Esophagus (tissue), 2 donors: ENCODE results near the gene INPP5D. TPM values are rescaled to one million over a fixed set of nuclear protein-coding genes. Genes with fewer than 3 reads are reported as not detected.

Source experiments
- H3K27ac ChIP-seq, 2 donors: one replicate each; pipeline ENCODE4 v1.5.1; 2013; ENCODE audit warnings: low read depth in 2 of 2, mild to moderate bottlenecking in 2 of 2, inconsistent platforms in 1 of 2, low read length in 1 of 2, moderate library complexity in 1 of 2
- H3K27me3 ChIP-seq, 2 donors: one replicate each; pipeline ENCODE4 v1.6.1; 2013; ENCODE audit warnings: low read length in 2 of 2, control low read depth in 1 of 2, mild to moderate bottlenecking in 1 of 2; ENCODE audit not compliant: insufficient read depth in 2 of 2, control insufficient read depth in 1 of 2
- H3K36me3 ChIP-seq, 2 donors: one replicate each; pipeline ENCODE4 v1.6.1; 2013; ENCODE audit warnings: low read length in 1 of 2; ENCODE audit not compliant: control insufficient read depth in 2 of 2, insufficient read depth in 2 of 2
- H3K4me1 ChIP-seq, 2 donors: one replicate each; pipeline ENCODE4 v1.6.1; 2013; ENCODE audit warnings: low read length in 1 of 2; ENCODE audit not compliant: control insufficient read depth in 2 of 2, insufficient read depth in 2 of 2
- H3K4me3 ChIP-seq, 2 donors: one replicate each; pipeline ENCODE4 v1.5.1; 2013; ENCODE audit warnings: low read length in 2 of 2, mild to moderate bottlenecking in 2 of 2, low read depth in 1 of 2, moderate library complexity in 1 of 2
- H3K9me3 ChIP-seq, 2 donors: one replicate each; pipeline ENCODE4 v1.6.1; 2013; ENCODE audit warnings: mild to moderate bottlenecking in 2 of 2, low read depth in 1 of 2, low read length in 1 of 2, moderate library complexity in 1 of 2; ENCODE audit not compliant: control insufficient read depth in 2 of 2, insufficient read depth in 1 of 2
- WGBS, 2 donors: extraction: QIAGEN DNeasy Blood & Tissue Kit; methylation state at CpG; one replicate each; pipeline ENCODE4 v1.1.7; 2013; 5-methylcytosine and 5-hydroxymethylcytosine counted together
- polyA plus RNA-seq, 2 donors: library from polyadenylated mRNA; stranded (reverse); fragments of 200-250 nt; gene quantifications; one replicate each; pipeline ENCODE4 v1.2.3, GENCODE V29; 2013
- donor health status: healthy with polysubstance abuse.
- donor health status: Bipolar disorder and iron deficiency.

INPP5D gene
- polyA plus RNA-seq, 2 donors: 3.4 to 5.6 TPM

GRCh38 chr2:233141901-233142300 lies 81.8 kb downstream of the INPP5D start:
- Histone ChIP-seq H3K27me3 (no peaks in the 10 kb centered on the region), H3K36me3 (peaks cover 0 to 5% of the 10 kb centered on the region in 2 donors), H3K4me1 (peaks cover 0 to 8% of the 10 kb centered on the region in 2 donors), H3K9me3 (peaks cover 0 to 13% of the 10 kb centered on the region in 2 donors), H3K27ac (no peak overlapping the region), H3K4me3 (no peak overlapping the region)
- 59 to 66% methylated on average over 4 of the region's 4 CpGs for WGBS, 2 donors

DNA sequence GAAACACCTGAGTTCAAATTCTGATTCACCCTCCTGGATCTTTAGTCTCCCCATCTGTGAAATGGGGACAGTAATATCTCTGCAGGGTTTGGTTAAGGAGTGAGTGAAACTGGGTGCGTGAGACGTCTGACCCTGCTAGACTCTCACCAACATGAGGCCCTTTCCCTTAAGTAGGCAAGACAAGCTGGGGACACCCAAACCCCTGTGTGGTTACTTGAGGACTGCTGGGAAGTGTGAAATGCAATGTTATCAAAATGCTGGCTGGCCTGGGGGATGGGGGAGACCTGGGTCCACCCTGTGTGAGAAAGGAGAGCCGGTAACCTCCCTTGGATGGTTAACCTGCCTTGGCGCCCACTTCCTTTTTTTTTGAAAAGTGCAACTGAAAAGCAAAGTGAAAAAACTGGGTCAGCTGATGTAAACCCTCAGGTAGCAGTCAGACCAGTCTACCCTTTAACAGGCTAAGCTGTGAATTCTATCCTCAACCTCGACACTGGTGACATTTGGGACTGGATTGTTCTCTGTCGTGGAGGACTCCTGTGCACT lies 82.3 kb downstream of the INPP5D start:
- H3K27me3 ChIP-seq: no peaks in the 10 kb centered on the region
- peaks cover 0 to 5% of the 10 kb centered on the region in 2 donors for H3K36me3 ChIP-seq
- peaks cover 0 to 13% of the 10 kb centered on the region in 2 donors for H3K9me3 ChIP-seq
- no peak overlapping the region for H3K27ac ChIP-seq
- no peak overlapping the region for H3K4me3 ChIP-seq
- WGBS, 2 donors: 52 to 65% methylated on average over 6 of the region's 6 CpGs
- peaks cover 0 to 8% of the 10 kb centered on the region in 2 donors for H3K4me1 ChIP-seq

- no peak overlapping the region for H3K27ac ChIP-seq
- 95 to 97% methylated on average over 3 of the region's 3 CpGs for WGBS, 2 donors
- H3K4me3 ChIP-seq: no peak overlapping the region
- no peaks in the 10 kb centered on the region for H3K27me3 ChIP-seq
- peaks cover 0 to 13% of the 10 kb centered on the region in 2 donors for H3K9me3 ChIP-seq
- H3K4me1 ChIP-seq: peaks cover 0 to 8% of the 10 kb centered on the region in 2 donors
- H3K36me3 ChIP-seq: peaks cover 0 to 5% of the 10 kb centered on the region in 2 donors
These were observed 83.7 kb downstream of the INPP5D start for GRCh38 chr2:233143700-233144331.

GRCh38 chr2:233145726-233146125 lies 85.6 kb downstream of the INPP5D start:
- H3K4me1 ChIP-seq: peaks cover 0 to 3% of the 10 kb centered on the region in 2 donors
- H3K4me3 ChIP-seq: no peak overlapping the region
- no peaks in the 10 kb centered on the region for H3K27me3 ChIP-seq
- WGBS, 2 donors: 90 to 94% methylated on average over 8 of the region's 8 CpGs
- no peak overlapping the region for H3K27ac ChIP-seq
- peaks cover 0 to 13% of the 10 kb centered on the region in 2 donors for H3K9me3 ChIP-seq
- H3K36me3 ChIP-seq: peaks cover 0 to 5% of the 10 kb centered on the region in 2 donors

DNA sequence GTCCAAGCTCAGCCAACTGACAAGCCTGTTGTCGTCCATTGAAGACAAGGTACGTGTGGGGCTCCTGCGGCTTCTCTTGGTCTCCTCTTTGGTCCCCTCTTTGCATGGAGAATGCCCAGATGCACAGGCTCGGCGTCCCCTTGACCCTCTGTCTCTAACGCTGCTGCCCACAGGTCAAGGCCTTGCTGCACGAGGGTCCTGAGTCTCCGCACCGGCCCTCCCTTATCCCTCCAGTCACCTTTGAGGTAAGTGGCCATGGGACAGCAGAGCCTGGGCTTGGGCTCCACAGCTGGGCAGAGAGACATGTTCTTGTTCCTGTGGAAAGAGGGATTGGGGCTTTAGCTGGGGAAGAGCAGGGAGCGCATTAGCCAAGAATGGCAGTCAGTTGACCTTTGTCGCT lies 86.1 kb downstream of the INPP5D start:
- Histone ChIP-seq H3K27me3 (no peaks in the 10 kb centered on the region), H3K4me3 (no peak overlapping the region), H3K27ac (no peak overlapping the region), H3K9me3 (peaks cover 0 to 13% of the 10 kb centered on the region in 2 donors), H3K36me3 (peaks cover 0 to 5% of the 10 kb centered on the region in 2 donors), H3K4me1 (peaks cover 0 to 3% of the 10 kb centered on the region in 2 donors)
- 89 to 90% methylated on average over 11 of the region's 11 CpGs for WGBS, 2 donors

- Histone ChIP-seq H3K4me1 (peaks cover 0 to 3% of the 10 kb centered on the region in 2 donors), H3K27me3 (no peaks in the 10 kb centered on the region), H3K4me3 (no peak overlapping the region), H3K36me3 (peaks cover 0 to 5% of the 10 kb centered on the region in 2 donors), H3K9me3 (peaks cover 0 to 13% of the 10 kb centered on the region in 2 donors), H3K27ac (no peak overlapping the region)
- WGBS, 2 donors: 78 to 84% methylated on average over 22 of the region's 22 CpGs
These were observed 87.1 kb downstream of the INPP5D start for GRCh38 chr2:233147136-233147828.

GRCh38 chr2:233147829-233148167 lies 87.7 kb downstream of the INPP5D start:
- Histone ChIP-seq H3K36me3 (peaks cover 0 to 5% of the 10 kb centered on the region in 2 donors), H3K4me1 (peaks cover 0 to 3% of the 10 kb centered on the region in 2 donors), H3K27ac (no peak overlapping the region), H3K27me3 (no peaks in the 10 kb centered on the region), H3K4me3 (no peak overlapping the region), H3K9me3 (peaks cover 0 to 13% of the 10 kb centered on the region in 2 donors)
- 85 to 94% methylated on average over 1 of the region's 1 CpG for WGBS, 2 donors

DNA sequence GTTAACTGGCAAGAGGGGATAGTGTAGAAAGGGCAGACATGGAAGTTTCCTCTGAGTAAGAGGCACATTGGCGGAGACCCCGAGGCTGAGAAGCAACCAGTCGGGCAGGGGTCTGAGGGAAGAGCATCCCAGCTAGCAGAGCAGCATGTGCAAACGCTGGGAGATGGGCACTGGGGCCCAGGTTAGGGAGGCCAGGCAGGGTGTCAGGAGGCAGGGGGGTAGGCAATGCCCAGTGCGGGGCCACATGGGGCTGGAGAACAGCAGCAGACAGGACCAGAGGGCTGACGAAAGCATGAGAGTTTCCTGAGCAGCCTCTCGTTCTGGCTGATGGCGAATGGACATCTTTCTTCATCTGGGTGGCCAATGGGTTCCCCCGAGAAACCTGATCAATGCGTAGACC lies 88.2 kb downstream of the INPP5D start:
- Histone ChIP-seq H3K36me3 (peaks cover 0 to 5% of the 10 kb centered on the region in 2 donors), H3K27ac (no peak overlapping the region), H3K27me3 (no peaks in the 10 kb centered on the region), H3K4me1 (peaks cover 0 to 3% of the 10 kb centered on the region in 2 donors), H3K9me3 (peaks cover 0 to 13% of the 10 kb centered on the region in 2 donors), H3K4me3 (no peak overlapping the region)
- 86 to 91% methylated on average over 10 of the region's 10 CpGs for WGBS, 2 donors

GRCh38 chr2:233152541-233152940 lies 92.4 kb downstream of the INPP5D start:
- H3K36me3 ChIP-seq: no peaks in the 10 kb centered on the region
- H3K27ac ChIP-seq: no peak overlapping the region
- no peaks in the 10 kb centered on the region for H3K27me3 ChIP-seq
- no peaks in the 10 kb centered on the region for H3K4me1 ChIP-seq
- H3K4me3 ChIP-seq: no peak overlapping the region
- WGBS, 2 donors: 29 to 37% methylated on average over 5 of the region's 5 CpGs
- H3K9me3 ChIP-seq: no peaks in the 10 kb centered on the region
